ENCODE results near the gene KIF7.

The KIF7 gene

GRCh38 chr15:89649013-89649625 lies 6.1 kb downstream of the KIF7 start:
- DNase-seq (ENCODE audit: low read depth in 3 of 3) = no peak

- no peak for DNase-seq (ENCODE audit: low read depth in 3 of 3)
These were observed 6.9 kb downstream of the KIF7 start for GRCh38 chr15:89648106-89649012.

- DNase-seq (ENCODE audit: low read depth in 3 of 3) = peak; percentile 22 to 73 (median 38)
These were observed 7.9 kb downstream of the KIF7 start for GRCh38 chr15:89647191-89647851.

- no peak for DNase-seq (ENCODE audit: low read depth in 3 of 3)
These were observed 8.7 kb downstream of the KIF7 start for GRCh38 chr15:89646416-89647141.

- no peak for DNase-seq (ENCODE audit: low read depth in 3 of 3)
These were observed 9.6 kb downstream of the KIF7 start for GRCh38 chr15:89645680-89646079.

GRCh38 chr15:89642106-89642505 lies 13.2 kb downstream of the KIF7 start:
- no peak for DNase-seq (ENCODE audit: low read depth in 3 of 3)

GRCh38 chr15:89641053-89641452 lies 14.2 kb downstream of the KIF7 start:
- DNase-seq (ENCODE audit: low read depth in 3 of 3) = no peak

- no peak for DNase-seq (ENCODE audit: low read depth in 3 of 3)
These were observed 15.0 kb downstream of the KIF7 start for GRCh38 chr15:89640245-89640644.

GRCh38 chr15:89633585-89633984 lies 21.7 kb downstream of the KIF7 start:
- DNase-seq (ENCODE audit: low read depth in 3 of 3) = no peak

GRCh38 chr15:89632563-89633430 lies 22.5 kb downstream of the KIF7 start:
- DNase-seq (ENCODE audit: low read depth in 3 of 3) = no peak

GRCh38 chr15:89631902-89632264 lies 23.4 kb downstream of the KIF7 start:
- DNase-seq (ENCODE audit: low read depth in 3 of 3) = no peak

GRCh38 chr15:89630974-89631901 lies 24.0 kb downstream of the KIF7 start:
- DNase-seq (ENCODE audit: low read depth in 3 of 3) = no peak

- DNase-seq (ENCODE audit: low read depth in 3 of 3) = no peak
These were observed 25.0 kb downstream of the KIF7 start for GRCh38 chr15:89630260-89630659.

- DNase-seq (ENCODE audit: low read depth in 3 of 3) = no peak
These were observed 25.4 kb downstream of the KIF7 start for GRCh38 chr15:89629829-89630228.

GRCh38 chr15:89628806-89629715 lies 26.2 kb downstream of the KIF7 start:
- DNase-seq (ENCODE audit: low read depth in 3 of 3) = no peak

- no peak for DNase-seq (ENCODE audit: low read depth in 3 of 3)
These were observed 27.0 kb downstream of the KIF7 start for GRCh38 chr15:89628301-89628700.

- no peak for DNase-seq (ENCODE audit: low read depth in 3 of 3)
These were observed 27.9 kb downstream of the KIF7 start for GRCh38 chr15:89627256-89627970.

GRCh38 chr15:89625716-89626115 lies 29.6 kb downstream of the KIF7 start:
- DNase-seq (ENCODE audit: low read depth in 3 of 3) = no peak

All from stimulated activated CD4-positive, alpha-beta T cell treated with anti-CD3 and anti-CD28 coated beads, TNF-alpha, amount 100 ng/mL, for 24 hours (primary cell).